ENCODE measurements around the gene OR6A2. TPM values are rescaled to one million over a fixed set of nuclear protein-coding genes. Genes with fewer than 3 reads are reported as not detected.

Gene OR6A2
- total and polyA plus RNA-seq, 2 donors (not counting 3 experiments of a cell fraction or from before 2014, with no cell fraction given) = 0.06 to 0.27 TPM

DNA sequence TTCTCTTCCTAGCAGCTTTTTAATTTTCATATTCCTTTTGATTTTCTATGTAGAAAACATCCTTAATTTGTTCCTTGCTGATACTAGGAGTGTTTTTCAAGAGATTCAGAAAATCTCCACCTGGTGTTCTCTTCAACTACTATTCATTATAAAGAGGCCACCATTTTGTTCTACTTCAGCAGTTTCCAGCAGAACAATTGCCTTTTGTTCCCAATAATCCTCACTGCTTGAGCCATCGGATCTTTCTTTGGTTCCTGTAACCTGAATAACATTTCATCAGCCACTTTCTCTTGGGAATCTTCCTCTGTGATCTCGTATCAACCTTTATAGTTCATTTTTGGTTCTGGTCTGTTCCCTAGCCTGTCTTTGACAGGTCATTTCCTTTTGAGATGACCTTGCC lies 44.2 kb upstream of the OR6A2 start:
- ChIA-PET POLR2A (interaction anchor here (0.6 kb wide), 1 partner anchor 1096 kb away, joined by 7 read pairs; no protein-coding TSS in a partner anchor), CTCF (no interaction called here)
- Histone ChIP-seq H4K20me1 (replicated peaks; ENCODE audit: control insufficient read depth, extremely low read depth, insufficient read depth, low read length) (no peaks in the 10 kb centered on the region), H3K9me3 (replicated peaks; ENCODE audit: control insufficient read depth, insufficient read depth, low read length) (no peaks in the 10 kb centered on the region), H3K4me1 (ENCODE audit: control insufficient read depth, extremely low read depth, insufficient read depth, low read length) (no peaks in the 10 kb centered on the region), H3K4me2 (ENCODE audit: insufficient read depth, low read length) (no peak overlapping the region), H3K9ac (replicated peaks; ENCODE audit: extremely low read depth, insufficient read depth, low read length) (no peak overlapping the region), H3K27me3 (ENCODE audit: control insufficient read depth in 2 of 2, insufficient read depth in 2 of 2, low read length in 2 of 2) (peaks cover 0 to 2% of the 10 kb centered on the region in 2 experiments), H3K27ac (ENCODE audit: insufficient read depth, low read depth, low read length) (no peak overlapping the region), H3K36me3 (ENCODE audit: control insufficient read depth in 2 of 2, extremely low read depth in 1 of 2, insufficient read depth in 2 of 2, low read length in 2 of 2) (no peaks in the 10 kb centered on the region), H3K4me3 (replicated peaks in 1 of 3; ENCODE audit: insufficient read depth in 1 of 3, low read depth in 1 of 3, low read length in 3 of 3) (no peak overlapping the region), H3K9me1 (replicated peaks; ENCODE audit: control insufficient read depth, extremely low read depth, insufficient read depth, low read length) (no peaks in the 10 kb centered on the region), H3K79me2 (ENCODE audit: control insufficient read depth, insufficient read depth, low read length) (no peaks in the 10 kb centered on the region), H2AFZ (ENCODE audit: low read depth, low read length) (no peak overlapping the region)
- no peak for TF ChIP-seq FOS (IDR thresholded peaks at IDR 0.05; ENCODE audit: borderline replicate concordance, insufficient read depth, low read length)
- no peak for TF ChIP-seq MAX (IDR thresholded peaks at IDR 0.05; ENCODE audit: insufficient read depth, insufficient read length)
- TF ChIP-seq CTCF (IDR thresholded peaks at IDR 0.05; ENCODE audit: extremely low read depth in 1 of 2, insufficient read depth in 1 of 2, low read depth in 1 of 2, low read length in 2 of 2) = no peak
- no peak for TF ChIP-seq POLR2A (IDR thresholded peaks at IDR 0.05; ENCODE audit: low read depth, low read length)
- TF ChIP-seq EZH2 (IDR thresholded peaks at IDR 0.05; ENCODE audit: borderline replicate concordance, low read depth, low read length, severe bottlenecking) = no peak
- no peak for TF ChIP-seq MYC (IDR thresholded peaks at IDR 0.05; ENCODE audit: low read depth, low read length)
- TF ChIP-seq GATA2 (IDR thresholded peaks at IDR 0.05; ENCODE audit: insufficient read depth, insufficient read length, low read depth, low read length) = no peak
- TF ChIP-seq JUN (IDR thresholded peaks at IDR 0.05; ENCODE audit: borderline replicate concordance, insufficient read depth, insufficient read length, low read depth) = no peak
- no peak for TF ChIP-seq POLR2AphosphoS5 (IDR thresholded peaks at IDR 0.05; ENCODE audit: insufficient read depth, low read depth, low read length)
- FAIRE-seq = no peak
- no TSS peak for BruUV-seq (replicated peaks)
- dilution Hi-C loops (cut with MboI; ENCODE audit: extremely low pct_ligation_motif_present, low sequenced_read_pairs) (no loop called here), intact Hi-C loops (cut with micrococcal nuclease) (no loop called here)
- no peak for DNase-seq (ENCODE audit: low read depth, low spot score)
